Calu3 (cell line): ENCODE data around the gene FGB. TPM values are rescaled to one million over a fixed set of nuclear protein-coding genes. Genes with fewer than 3 reads are reported as not detected.

Source experiments
- Bru-seq: library from RNA; stranded (reverse); fragments of 400-500 nt; gene quantifications from one replicate; lab custom pipeline; 2021; lab: Mats Ljungman, UMichigan
- BruChase-seq, 2 experiments: library from RNA; stranded (reverse); fragments of 400-500 nt; gene quantifications; one replicate each; lab custom pipeline; 2021; lab: Mats Ljungman, UMichigan
- BruUV-seq: library from RNA; stranded (reverse); fragments of 400-500 nt; replicated peaks from 2 replicates; lab custom pipeline; 2021; lab: Mats Ljungman, UMichigan
- CTCF ChIA-PET: fragments of 300-600 bp; sonication (Branson Sonifier 250); formaldehyde crosslinking; loops from one replicate; lab custom pipeline; 2022; ENCODE audit warnings: antibody characterized with exemption; lab: Charles Lee
- DNase-seq: peaks from one replicate; pipeline ENCODE4 v3.0.0; 2022
- H3K27ac Mint-ChIP-seq: one replicate; pipeline ENCODE4 v1.8.0; 2022; ENCODE audit warnings: mixed read lengths; ENCODE audit not compliant: unreplicated experiment
- H3K27me3 Mint-ChIP-seq: one replicate; pipeline ENCODE4 v1.8.0; 2022; ENCODE audit warnings: mixed read lengths; ENCODE audit not compliant: unreplicated experiment
- H3K36me3 Mint-ChIP-seq: one replicate; pipeline ENCODE4 v1.8.0; 2022; ENCODE audit warnings: mild to moderate bottlenecking, moderate library complexity, mixed read lengths; ENCODE audit not compliant: insufficient read depth, unreplicated experiment
- H3K4me1 Mint-ChIP-seq: one replicate; pipeline ENCODE4 v1.8.0; 2022; ENCODE audit warnings: mild to moderate bottlenecking, low read depth, mixed read lengths; ENCODE audit not compliant: unreplicated experiment
- H3K4me3 Mint-ChIP-seq: one replicate; pipeline ENCODE4 v1.8.0; 2022; ENCODE audit warnings: mild to moderate bottlenecking, low read depth, moderate library complexity, mixed read lengths; ENCODE audit not compliant: unreplicated experiment
- H3K9me3 Mint-ChIP-seq: one replicate; pipeline ENCODE4 v1.8.0; 2022; ENCODE audit warnings: low read depth, mixed read lengths; ENCODE audit not compliant: unreplicated experiment
- intact Hi-C: fragments of 100-400 bp; cut with micrococcal nuclease; formaldehyde crosslinking; loops from one replicate; pipeline ENCODE4 v1.10.0; 2022; ENCODE audit not compliant: unreplicated experiment
- long read RNA-seq: library from polyadenylated mRNA; stranded (forward); transcript quantifications from one replicate; pipeline ENCODE4 v2.0.0, GENCODE V29; 2022
- total RNA-seq: library from RNA; stranded (reverse); gene quantifications from 2 replicates; pipeline ENCODE4 v1.2.3, GENCODE V29; 2022
- TF ChIP-seq, protein P1 (sequence below): fragments of 200-600 bp; IDR thresholded peaks from one replicate; pipeline ENCODE4 v1.8.0; 2022; ENCODE audit warnings: antibody characterized with exemption; ENCODE audit not compliant: unreplicated experiment

Gene FGB
- total RNA-seq (0.38 and 0.59 TPM in 2 replicates), Bru-seq, nascent RNA (percentile 16 among the genes with signal in this experiment), BruChase-seq, experiment 1, labeled RNA remaining after a 6-hour chase (percentile 19 among the genes with signal in this experiment), BruChase-seq, experiment 2, labeled RNA remaining after a 2-hour chase (not detected)
- long read RNA-seq, result 0 reads

DNA sequence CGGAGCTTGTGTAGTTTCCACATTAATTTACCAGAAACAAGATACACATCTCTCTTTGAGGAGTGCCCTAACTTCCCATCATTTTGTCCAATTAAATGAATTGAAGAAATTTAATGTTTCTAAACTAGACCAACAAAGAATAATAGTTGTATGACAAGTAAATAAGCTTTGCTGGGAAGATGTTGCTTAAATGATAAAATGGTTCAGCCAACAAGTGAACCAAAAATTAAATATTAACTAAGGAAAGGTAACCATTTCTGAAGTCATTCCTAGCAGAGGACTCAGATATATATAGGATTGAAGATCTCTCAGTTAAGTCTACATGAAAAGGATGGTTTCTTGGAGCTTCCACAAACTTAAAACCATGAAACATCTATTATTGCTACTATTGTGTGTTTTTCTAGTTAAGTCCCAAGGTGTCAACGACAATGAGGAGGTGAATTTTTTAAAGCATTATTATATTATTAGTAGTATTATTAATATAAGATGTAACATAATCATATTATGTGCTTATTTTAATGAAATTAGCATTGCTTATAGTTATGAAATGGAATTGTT lies at the start of gene FGB:
TSS of gene FGB (plus strand) at position 315 of the 558 bp plus-strand sequence. CDS start at position 323, 8 bp downstream.
- H3K27me3 Mint-ChIP-seq, result no peaks in the 10 kb centered on the region
- H3K4me1 Mint-ChIP-seq, result peaks cover 18% of the 10 kb centered on the region
- no peaks in the 10 kb centered on the region for H3K36me3 Mint-ChIP-seq

DNA sequence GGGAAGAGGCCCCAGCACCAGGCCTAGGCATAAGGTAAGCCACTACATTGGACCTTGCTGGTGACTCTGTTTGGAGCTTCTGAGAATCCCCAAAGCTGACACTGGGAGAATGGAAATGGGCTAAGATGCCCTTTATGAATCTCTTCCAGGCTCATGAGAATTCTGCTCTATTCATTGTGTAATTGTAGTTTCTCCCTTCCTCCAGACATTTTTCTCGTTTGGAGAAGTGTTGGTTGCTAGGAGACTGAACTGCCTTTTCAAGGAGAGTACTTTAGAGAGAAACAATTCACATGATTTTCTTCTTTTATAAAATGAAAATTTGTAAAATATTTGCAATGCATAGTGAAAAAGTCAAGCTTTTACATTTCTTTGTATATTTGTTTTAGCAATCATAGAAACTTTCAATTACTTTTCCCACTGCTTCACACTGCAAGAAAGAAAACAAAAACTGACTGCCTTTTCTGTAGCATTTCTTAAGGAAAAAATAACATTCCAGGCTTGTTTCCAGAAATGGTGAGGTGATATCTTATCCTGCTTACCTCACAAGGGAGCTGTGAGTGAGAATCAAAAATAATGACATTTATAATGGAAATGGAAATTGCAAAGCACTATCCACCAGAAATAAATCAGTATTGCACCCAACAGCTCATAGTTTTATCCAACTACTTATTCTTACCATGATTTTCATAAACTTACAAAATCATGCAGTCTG lies 46.3 kb upstream of the FGB start:
- Mint-ChIP-seq H3K4me3 (no peak overlapping the region), H3K36me3 (no peaks in the 10 kb centered on the region), H3K27me3 (no peaks in the 10 kb centered on the region), H3K27ac (no peak overlapping the region), H3K4me1 (no peaks in the 10 kb centered on the region), H3K9me3 (no peaks in the 10 kb centered on the region)
- no peak for DNase-seq
- TF ChIP-seq, protein P1, sequence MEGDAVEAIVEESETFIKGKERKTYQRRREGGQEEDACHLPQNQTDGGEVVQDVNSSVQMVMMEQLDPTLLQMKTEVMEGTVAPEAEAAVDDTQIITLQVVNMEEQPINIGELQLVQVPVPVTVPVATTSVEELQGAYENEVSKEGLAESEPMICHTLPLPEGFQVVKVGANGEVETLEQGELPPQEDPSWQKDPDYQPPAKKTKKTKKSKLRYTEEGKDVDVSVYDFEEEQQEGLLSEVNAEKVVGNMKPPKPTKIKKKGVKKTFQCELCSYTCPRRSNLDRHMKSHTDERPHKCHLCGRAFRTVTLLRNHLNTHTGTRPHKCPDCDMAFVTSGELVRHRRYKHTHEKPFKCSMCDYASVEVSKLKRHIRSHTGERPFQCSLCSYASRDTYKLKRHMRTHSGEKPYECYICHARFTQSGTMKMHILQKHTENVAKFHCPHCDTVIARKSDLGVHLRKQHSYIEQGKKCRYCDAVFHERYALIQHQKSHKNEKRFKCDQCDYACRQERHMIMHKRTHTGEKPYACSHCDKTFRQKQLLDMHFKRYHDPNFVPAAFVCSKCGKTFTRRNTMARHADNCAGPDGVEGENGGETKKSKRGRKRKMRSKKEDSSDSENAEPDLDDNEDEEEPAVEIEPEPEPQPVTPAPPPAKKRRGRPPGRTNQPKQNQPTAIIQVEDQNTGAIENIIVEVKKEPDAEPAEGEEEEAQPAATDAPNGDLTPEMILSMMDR, result no peak
- CTCF ChIA-PET, result no interaction called here
- intact Hi-C loops, result no loop called here
- no TSS peak for BruUV-seq

More for the DNA sequence above, at the start of gene FGB:
- intact Hi-C loops, result loop anchor here (5.0 kb wide), 1 partner anchor 35 kb away; no protein-coding TSS in a partner anchor
- DNase-seq, result no peak
- TF ChIP-seq, protein P1, result no peak
- no TSS peak for BruUV-seq
- no peak within 1 kb of the TSS for H3K27ac Mint-ChIP-seq
- CTCF ChIA-PET, result interaction anchor here (1.3 kb wide), 1 partner anchor 56 kb away, joined by 7 read pairs; no protein-coding TSS in a partner anchor
- H3K4me3 Mint-ChIP-seq, result no peak within 1 kb of the TSS
- H3K9me3 Mint-ChIP-seq, result no peaks in the 10 kb centered on the region

DNA sequence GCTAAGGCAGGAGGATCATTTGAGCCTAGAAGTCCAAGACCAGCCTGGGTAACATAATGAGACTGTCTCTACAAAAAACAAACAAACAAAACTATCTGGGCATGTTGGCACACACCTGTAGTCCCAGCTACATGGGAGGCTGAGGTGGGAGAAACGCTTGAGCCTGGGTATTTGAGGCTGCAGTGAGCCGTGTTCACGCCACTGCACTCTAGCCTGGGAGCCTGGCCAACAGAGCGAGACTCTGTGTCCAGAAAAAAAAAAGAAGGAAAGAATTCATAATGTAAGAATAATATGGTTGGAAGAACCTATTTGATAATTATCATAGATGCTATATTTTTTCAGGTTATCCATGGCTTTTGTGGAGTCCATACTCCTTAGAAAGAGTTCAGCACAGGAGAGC lies 45.2 kb upstream of the FGB start:
- no peak overlapping the region for H3K27ac Mint-ChIP-seq
- H3K27me3 Mint-ChIP-seq, result no peaks in the 10 kb centered on the region
- no peak for DNase-seq
- intact Hi-C loops, result no loop called here
- TF ChIP-seq, protein P1, result no peak
- H3K9me3 Mint-ChIP-seq, result no peaks in the 10 kb centered on the region
- no TSS peak for BruUV-seq
- no peaks in the 10 kb centered on the region for H3K36me3 Mint-ChIP-seq
- H3K4me1 Mint-ChIP-seq, result no peaks in the 10 kb centered on the region
- CTCF ChIA-PET, result interaction anchor here (0.7 kb wide), 1 partner anchor 54 kb away, joined by 4 read pairs; no protein-coding TSS in a partner anchor
- H3K4me3 Mint-ChIP-seq, result no peak overlapping the region

DNA sequence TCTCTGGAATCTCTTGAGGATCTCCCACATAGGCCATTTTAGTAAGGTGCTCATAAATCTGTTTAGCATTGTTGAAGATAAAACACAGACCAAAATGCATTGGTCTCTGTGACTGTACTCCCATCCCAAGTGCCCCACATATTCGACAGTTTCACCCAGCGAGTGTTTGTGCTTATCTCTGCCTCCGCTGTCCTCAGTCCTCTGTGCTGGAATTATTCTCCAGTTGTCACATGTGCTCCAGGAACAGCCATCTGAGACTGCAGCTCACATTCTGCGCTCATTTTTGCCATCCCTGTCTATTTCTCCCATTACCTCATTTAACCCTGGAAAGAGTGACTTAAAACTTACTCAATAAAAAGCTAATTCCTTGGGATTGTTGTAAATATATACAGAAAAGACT lies 43.6 kb upstream of the FGB start:
- H3K36me3 Mint-ChIP-seq, result no peaks in the 10 kb centered on the region
- H3K27me3 Mint-ChIP-seq, result no peaks in the 10 kb centered on the region
- no TSS peak for BruUV-seq
- TF ChIP-seq, protein P1, result no peak
- CTCF ChIA-PET, result no interaction called here
- intact Hi-C loops, result no loop called here
- no peaks in the 10 kb centered on the region for H3K9me3 Mint-ChIP-seq
- DNase-seq, result no peak
- no peak overlapping the region for H3K27ac Mint-ChIP-seq
- no peak overlapping the region for H3K4me3 Mint-ChIP-seq
- H3K4me1 Mint-ChIP-seq, result no peaks in the 10 kb centered on the region
